DND-41 (cell line): ENCODE measurements around the gene TMCO1.

Experiments
- ATAC-seq: fragments of 200-7000 bp; cut with Tn5 transposase; 3 replicates; pipeline ENCODE4 v1.9.1; 2021; ENCODE audit warnings: low read depth; ENCODE audit not compliant: insufficient read depth
- DNase-seq: peaks from one replicate; pipeline ENCODE4 v3.0.0-alpha.2; 2020
- H2AFZ ChIP-seq: 2 replicates; pipeline ENCODE4 v1.6.0; 2012; ENCODE audit warnings: low read depth, low read length
- H3K27ac ChIP-seq: 2 replicates; pipeline ENCODE4 v1.5.1; 2012; ENCODE audit warnings: low read length, inconsistent platforms
- H3K27me3 ChIP-seq: fragments of 200-600 bp; sonication (generic); 2 replicates; pipeline ENCODE4 v1.6.0; 2012; ENCODE audit warnings: low read length, mild to moderate bottlenecking, inconsistent platforms; ENCODE audit not compliant: insufficient read depth, poor library complexity
- H3K36me3 ChIP-seq: 2 replicates; pipeline ENCODE4 v1.5.1; 2012; ENCODE audit warnings: low read length, inconsistent platforms; ENCODE audit not compliant: insufficient read depth
- H3K4me1 ChIP-seq: 2 replicates; pipeline ENCODE4 v1.5.1; 2012; ENCODE audit warnings: mild to moderate bottlenecking, low read length; ENCODE audit not compliant: insufficient read depth
- H3K4me2 ChIP-seq: 2 replicates; pipeline ENCODE4 v1.6.0; 2012; ENCODE audit warnings: mild to moderate bottlenecking, moderate library complexity, low read length, inconsistent platforms; ENCODE audit not compliant: insufficient read depth
- H3K4me3 ChIP-seq, 2 experiments: fragments of 200-600 bp in 1 of 2; shearing (Covaris generic) in 1 of 2; 2 replicates each; pipeline ENCODE4 v1.5.1; 2012 to 2016; ENCODE audit warnings: inconsistent platforms in 2 of 2, low read length in 2 of 2, mild to moderate bottlenecking in 2 of 2, low read depth in 1 of 2, moderate library complexity in 1 of 2
- H3K79me2 ChIP-seq: 2 replicates; pipeline ENCODE4 v1.6.0; 2012; ENCODE audit warnings: low read length, inconsistent platforms; ENCODE audit not compliant: insufficient read depth
- H3K9ac ChIP-seq: 2 replicates; pipeline ENCODE4 v1.6.0; 2012; ENCODE audit warnings: low read depth, mild to moderate bottlenecking, inconsistent platforms, low read length, moderate library complexity
- H3K9me3 ChIP-seq: 2 replicates; pipeline ENCODE4 v1.5.1; 2012; ENCODE audit warnings: low read length, moderate library complexity, mild to moderate bottlenecking, inconsistent platforms; ENCODE audit not compliant: insufficient read depth, severe bottlenecking
- H4K20me1 ChIP-seq: 2 replicates; pipeline ENCODE4 v1.6.0; 2012; ENCODE audit warnings: low read length; ENCODE audit not compliant: insufficient read depth
- EZH2 ChIP-seq: IDR thresholded peaks from 3 replicates; pipeline ENCODE4 v1.6.1; 2012; ENCODE audit warnings: borderline replicate concordance, low read depth, mild to moderate bottlenecking, moderate library complexity, low read length, inconsistent platforms; ENCODE audit not compliant: severe bottlenecking
- TF ChIP-seq, protein P1 (sequence below): IDR thresholded peaks from 2 replicates; pipeline ENCODE4 v1.5.1; 2012; ENCODE audit warnings: borderline replicate concordance, low read length, moderate library complexity, mild to moderate bottlenecking; ENCODE audit not compliant: poor library complexity, severe bottlenecking; ENCODE audit errors: extremely low read depth

TMCO1 gene

DNA sequence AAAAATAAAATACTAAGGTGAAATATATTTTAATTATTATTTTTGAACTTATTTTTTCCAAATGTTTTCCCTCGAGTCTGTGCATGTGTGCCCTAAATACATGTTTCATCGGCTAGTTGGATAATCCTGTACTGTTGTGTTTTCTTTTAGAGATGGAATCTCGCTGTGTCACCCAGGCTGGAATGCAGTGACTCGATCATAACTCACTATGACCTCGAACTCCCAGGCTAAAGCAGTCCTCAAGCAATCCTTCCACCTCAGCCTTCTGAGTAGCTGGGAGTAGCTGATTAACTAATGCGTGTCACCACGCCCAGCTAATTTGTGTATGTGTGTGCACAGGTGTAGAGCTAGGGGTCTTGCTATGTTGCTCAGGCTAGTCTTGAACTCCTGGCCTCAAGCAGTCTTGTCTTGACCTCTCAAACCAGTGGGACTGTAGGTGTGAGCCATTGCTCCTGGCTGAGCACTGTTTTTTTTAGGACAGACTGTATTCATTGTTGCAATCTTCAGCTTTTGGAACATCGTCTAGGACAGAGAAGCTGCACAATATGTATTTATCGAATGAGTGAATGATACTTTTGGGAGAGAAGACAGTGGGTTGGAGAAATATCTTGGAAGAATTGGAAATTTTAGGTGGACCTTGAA is 4.8 kb upstream of the TMCO1 start:
- Histone ChIP-seq H4K20me1 (no peaks in the 10 kb centered on the region), H3K4me3 (no peak overlapping the region), H3K4me2 (no peak overlapping the region), H3K36me3 (peaks cover 5% of the 10 kb centered on the region; the same call in 1 of the 2 replicates), H3K79me2 (peaks cover 16% of the 10 kb centered on the region), H2AFZ (no peak overlapping the region), H3K9ac (no peak overlapping the region), H3K27me3 (no peaks in the 10 kb centered on the region), H3K27ac (no peak overlapping the region), H3K4me1 (peaks cover 15% of the 10 kb centered on the region), H3K9me3 (no peaks in the 10 kb centered on the region)
- TF ChIP-seq EZH2, result no peak
- TF ChIP-seq, protein P1, sequence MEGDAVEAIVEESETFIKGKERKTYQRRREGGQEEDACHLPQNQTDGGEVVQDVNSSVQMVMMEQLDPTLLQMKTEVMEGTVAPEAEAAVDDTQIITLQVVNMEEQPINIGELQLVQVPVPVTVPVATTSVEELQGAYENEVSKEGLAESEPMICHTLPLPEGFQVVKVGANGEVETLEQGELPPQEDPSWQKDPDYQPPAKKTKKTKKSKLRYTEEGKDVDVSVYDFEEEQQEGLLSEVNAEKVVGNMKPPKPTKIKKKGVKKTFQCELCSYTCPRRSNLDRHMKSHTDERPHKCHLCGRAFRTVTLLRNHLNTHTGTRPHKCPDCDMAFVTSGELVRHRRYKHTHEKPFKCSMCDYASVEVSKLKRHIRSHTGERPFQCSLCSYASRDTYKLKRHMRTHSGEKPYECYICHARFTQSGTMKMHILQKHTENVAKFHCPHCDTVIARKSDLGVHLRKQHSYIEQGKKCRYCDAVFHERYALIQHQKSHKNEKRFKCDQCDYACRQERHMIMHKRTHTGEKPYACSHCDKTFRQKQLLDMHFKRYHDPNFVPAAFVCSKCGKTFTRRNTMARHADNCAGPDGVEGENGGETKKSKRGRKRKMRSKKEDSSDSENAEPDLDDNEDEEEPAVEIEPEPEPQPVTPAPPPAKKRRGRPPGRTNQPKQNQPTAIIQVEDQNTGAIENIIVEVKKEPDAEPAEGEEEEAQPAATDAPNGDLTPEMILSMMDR, result no peak
- DNase-seq (no peak), ATAC-seq (no peak)

DNA sequence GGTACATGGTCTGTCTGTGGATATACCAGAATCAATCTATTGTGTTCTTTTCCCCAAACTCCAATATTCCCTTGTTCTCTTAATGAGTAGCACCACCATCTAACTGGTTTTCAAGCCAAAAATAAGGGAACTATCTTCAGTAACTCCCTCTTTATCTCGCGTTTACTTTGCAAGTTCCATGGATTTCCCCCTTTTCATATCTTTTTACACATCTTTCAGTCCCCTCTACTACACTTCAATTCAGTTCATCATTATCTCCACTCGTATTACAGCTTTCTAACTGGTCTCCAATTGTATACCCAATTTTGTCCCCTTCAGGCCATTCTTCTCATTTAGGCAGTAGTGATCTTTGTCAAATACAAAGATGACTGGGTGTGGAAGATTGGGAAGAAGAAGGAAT is 4.1 kb upstream of the TMCO1 start:
- Histone ChIP-seq H3K4me1 (peaks cover 20% of the 10 kb centered on the region), H3K9me3 (no peaks in the 10 kb centered on the region), H3K9ac (no peak overlapping the region), H3K36me3 (peaks cover 6% of the 10 kb centered on the region), H3K79me2 (peaks cover 23% of the 10 kb centered on the region), H2AFZ (no peak overlapping the region), H3K4me3 (no peak overlapping the region), H4K20me1 (0 out of 2 replicates have a peak, but pooled peaks cover under 1% of the 10 kb centered on the region), H3K27ac (no peak overlapping the region), H3K4me2 (no peak overlapping the region), H3K27me3 (no peaks in the 10 kb centered on the region)
- no peak for TF ChIP-seq EZH2
- TF ChIP-seq, protein P1, result no peak
- DNase-seq (no peak), ATAC-seq (no peak)

DNA sequence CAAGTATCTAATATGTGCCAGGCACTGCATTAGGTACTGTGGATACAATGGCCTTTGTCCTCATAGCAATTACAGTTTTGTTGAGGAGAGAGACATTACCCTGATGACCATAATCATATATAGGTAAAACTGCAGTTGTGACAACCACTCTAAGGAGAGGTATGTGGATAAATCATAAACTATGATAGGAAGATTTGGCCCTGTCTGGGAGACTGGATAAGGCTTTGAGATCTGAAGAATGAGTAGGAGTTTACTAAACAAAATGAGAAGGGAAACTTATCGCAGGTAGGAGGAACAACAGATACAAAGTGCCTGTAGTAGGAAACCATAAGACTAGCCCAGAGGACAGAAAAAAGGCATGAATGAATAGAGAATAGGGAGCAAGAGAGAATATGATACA is 4.4 kb downstream of the TMCO1 start:
- no peak overlapping the region for H3K9ac ChIP-seq
- H2AFZ ChIP-seq, result no peak overlapping the region
- ATAC-seq (no peak), DNase-seq (no peak)
- no peaks in the 10 kb centered on the region for H3K9me3 ChIP-seq
- H3K27me3 ChIP-seq, result no peaks in the 10 kb centered on the region
- peaks cover 70% of the 10 kb centered on the region for H3K36me3 ChIP-seq
- H3K4me3 ChIP-seq, result no peak overlapping the region
- peaks cover 89% of the 10 kb centered on the region for H3K79me2 ChIP-seq
- peak overlapping the region; percentile 70 for H3K4me2 ChIP-seq
- H3K27ac ChIP-seq, result no peak overlapping the region
- H3K4me1 ChIP-seq, result peaks cover 42% of the 10 kb centered on the region
- TF ChIP-seq, protein P1, result no peak
- TF ChIP-seq EZH2, result no peak
- H4K20me1 ChIP-seq, result peaks cover 13% of the 10 kb centered on the region; the same call in 1 of the 2 replicates

DNA sequence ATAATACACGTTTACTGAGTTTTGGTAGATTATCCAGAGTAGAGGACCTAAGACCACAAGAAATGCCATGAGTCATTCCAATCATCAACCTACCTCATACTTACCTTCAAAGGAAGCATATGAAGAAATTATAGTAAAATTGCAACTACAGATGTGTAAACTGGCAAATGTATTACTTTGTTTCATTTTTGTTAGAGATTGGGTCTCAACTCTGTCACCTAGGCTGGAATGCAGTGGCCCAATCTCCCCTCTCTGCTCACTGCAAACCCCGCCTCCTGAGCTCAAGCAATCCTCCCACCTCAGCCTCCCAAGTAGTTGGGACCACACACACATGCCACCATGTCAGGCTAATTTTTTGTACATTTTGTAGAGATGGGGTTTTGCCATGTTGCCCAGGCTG is 5.2 kb downstream of the TMCO1 start:
- Histone ChIP-seq H3K27ac (no peak overlapping the region), H3K79me2 (peaks cover 88% of the 10 kb centered on the region), H4K20me1 (peaks cover 13% of the 10 kb centered on the region; the same call in 1 of the 2 replicates), H3K4me2 (peak overlapping the region; percentile 32; the same call in 1 of the 2 replicates), H3K4me1 (peaks cover 42% of the 10 kb centered on the region), H2AFZ (no peak overlapping the region), H3K4me3 (no peak overlapping the region), H3K36me3 (peaks cover 78% of the 10 kb centered on the region), H3K9me3 (no peaks in the 10 kb centered on the region), H3K9ac (no peak overlapping the region), H3K27me3 (no peaks in the 10 kb centered on the region)
- DNase-seq (no peak), ATAC-seq (no peak)
- TF ChIP-seq EZH2, result no peak
- TF ChIP-seq, protein P1, result no peak
